ENCODE results near the gene ATP9B. TPM values are rescaled to one million over a fixed set of nuclear protein-coding genes. Genes with fewer than 3 reads are reported as not detected.

ATP9B gene
- total and polyA plus RNA-seq, 4 donors: 7.1 to 31.4 (median 15.5) TPM

DNA sequence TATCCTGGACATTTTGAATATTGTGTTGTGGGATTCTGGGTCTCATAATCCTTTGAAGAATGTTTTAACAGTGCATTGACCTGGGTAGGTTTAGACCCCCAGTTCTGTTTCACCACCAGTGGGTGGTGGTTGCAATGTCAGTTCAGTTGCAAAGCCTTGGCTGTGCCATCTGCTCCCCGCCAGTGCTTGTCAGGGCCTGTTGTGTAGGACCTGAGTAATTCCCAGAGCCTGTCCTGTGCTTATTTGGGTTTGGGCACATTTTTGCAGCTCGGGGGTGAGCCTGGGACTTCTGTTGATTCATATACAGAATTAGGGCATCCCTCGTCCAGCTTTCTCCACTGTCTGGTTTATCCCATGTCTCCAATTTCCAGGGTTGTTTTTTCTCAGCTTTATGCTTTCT is 24.8 kb downstream of the ATP9B start:
- 98% methylated on average over 3 of the region's 3 CpGs for WGBS
- TF ChIP-seq SP1 (IDR thresholded peaks at IDR 0.05) (no peak), TAF1 (conservative IDR thresholded peaks at IDR 0.05) (no peak), RXRA (IDR thresholded peaks at IDR 0.05) (no peak), MAX (IDR thresholded peaks at IDR 0.05) (no peak), HNF4G (IDR thresholded peaks at IDR 0.05) (no peak), NR2F2 (IDR thresholded peaks at IDR 0.05) (no peak), GABPA (IDR thresholded peaks at IDR 0.05 in 1 of 2, conservative IDR thresholded peaks at IDR 0.05 in 1 of 2) (no peak), HNF4A (conservative IDR thresholded peaks at IDR 0.05) (no peak), FOXA2 (IDR thresholded peaks at IDR 0.05) (no peak), RAD21 (IDR thresholded peaks at IDR 0.05) (no peak), JUND (IDR thresholded peaks at IDR 0.05) (no peak), YY1 (IDR thresholded peaks at IDR 0.05) (no peak), ATF3 (IDR thresholded peaks at IDR 0.05) (no peak), EGR1 (IDR thresholded peaks at IDR 0.05; ENCODE audit: low read depth in 2 of 2) (no peak)
- TF ChIP-seq, protein P1, sequence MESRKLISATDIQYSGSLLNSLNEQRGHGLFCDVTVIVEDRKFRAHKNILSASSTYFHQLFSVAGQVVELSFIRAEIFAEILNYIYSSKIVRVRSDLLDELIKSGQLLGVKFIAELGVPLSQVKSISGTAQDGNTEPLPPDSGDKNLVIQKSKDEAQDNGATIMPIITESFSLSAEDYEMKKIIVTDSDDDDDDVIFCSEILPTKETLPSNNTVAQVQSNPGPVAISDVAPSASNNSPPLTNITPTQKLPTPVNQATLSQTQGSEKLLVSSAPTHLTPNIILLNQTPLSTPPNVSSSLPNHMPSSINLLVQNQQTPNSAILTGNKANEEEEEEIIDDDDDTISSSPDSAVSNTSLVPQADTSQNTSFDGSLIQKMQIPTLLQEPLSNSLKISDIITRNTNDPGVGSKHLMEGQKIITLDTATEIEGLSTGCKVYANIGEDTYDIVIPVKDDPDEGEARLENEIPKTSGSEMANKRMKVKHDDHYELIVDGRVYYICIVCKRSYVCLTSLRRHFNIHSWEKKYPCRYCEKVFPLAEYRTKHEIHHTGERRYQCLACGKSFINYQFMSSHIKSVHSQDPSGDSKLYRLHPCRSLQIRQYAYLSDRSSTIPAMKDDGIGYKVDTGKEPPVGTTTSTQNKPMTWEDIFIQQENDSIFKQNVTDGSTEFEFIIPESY (IDR thresholded peaks at IDR 0.05): no peak
- TF ChIP-seq, protein P2, sequence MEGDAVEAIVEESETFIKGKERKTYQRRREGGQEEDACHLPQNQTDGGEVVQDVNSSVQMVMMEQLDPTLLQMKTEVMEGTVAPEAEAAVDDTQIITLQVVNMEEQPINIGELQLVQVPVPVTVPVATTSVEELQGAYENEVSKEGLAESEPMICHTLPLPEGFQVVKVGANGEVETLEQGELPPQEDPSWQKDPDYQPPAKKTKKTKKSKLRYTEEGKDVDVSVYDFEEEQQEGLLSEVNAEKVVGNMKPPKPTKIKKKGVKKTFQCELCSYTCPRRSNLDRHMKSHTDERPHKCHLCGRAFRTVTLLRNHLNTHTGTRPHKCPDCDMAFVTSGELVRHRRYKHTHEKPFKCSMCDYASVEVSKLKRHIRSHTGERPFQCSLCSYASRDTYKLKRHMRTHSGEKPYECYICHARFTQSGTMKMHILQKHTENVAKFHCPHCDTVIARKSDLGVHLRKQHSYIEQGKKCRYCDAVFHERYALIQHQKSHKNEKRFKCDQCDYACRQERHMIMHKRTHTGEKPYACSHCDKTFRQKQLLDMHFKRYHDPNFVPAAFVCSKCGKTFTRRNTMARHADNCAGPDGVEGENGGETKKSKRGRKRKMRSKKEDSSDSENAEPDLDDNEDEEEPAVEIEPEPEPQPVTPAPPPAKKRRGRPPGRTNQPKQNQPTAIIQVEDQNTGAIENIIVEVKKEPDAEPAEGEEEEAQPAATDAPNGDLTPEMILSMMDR (IDR thresholded peaks at IDR 0.05; ENCODE audit: low read depth, low read length, missing input control): no peak

DNA sequence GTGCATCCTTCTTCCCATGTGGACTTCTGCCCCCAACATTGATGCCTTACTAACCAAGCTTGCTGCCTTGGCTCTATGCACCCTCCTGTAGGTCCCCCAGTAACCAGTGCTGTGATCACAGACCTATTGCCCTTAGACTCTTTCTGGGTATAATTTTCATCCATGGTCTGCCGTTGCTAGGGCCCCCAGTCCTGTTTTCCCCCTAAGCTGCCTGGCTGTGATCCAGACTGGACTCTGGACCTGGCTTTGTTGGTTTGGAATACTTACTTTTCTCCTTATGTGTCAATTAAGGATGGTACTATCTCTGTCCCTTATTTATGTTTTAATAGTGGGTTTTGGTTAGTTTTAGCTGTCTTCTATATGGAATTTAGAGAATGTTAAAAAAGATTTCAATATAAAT is 26.0 kb downstream of the ATP9B start:
- H3K4me3 ChIP-seq (ENCODE audit: low read depth in 1 of 3, low read length in 3 of 3): no peak overlapping the region
- H3K36me3 ChIP-seq (ENCODE audit: control insufficient read depth in 4 of 4, insufficient read depth in 3 of 4, low read depth in 1 of 4, low read length in 3 of 4): no peaks in the 10 kb centered on the region
- H3K27ac ChIP-seq (ENCODE audit: low read depth in 1 of 2, low read length in 2 of 2): no peak overlapping the region
- WGBS: 19% methylated on average over 1 of the region's 1 CpG
- H3K27me3 ChIP-seq (ENCODE audit: control insufficient read depth in 4 of 4, insufficient read depth in 4 of 4, low read length in 3 of 4): no peaks in the 10 kb centered on the region
- TF ChIP-seq, protein P2 (IDR thresholded peaks at IDR 0.05; ENCODE audit: low read depth, low read length, missing input control): no peak
- TF ChIP-seq RAD21 (IDR thresholded peaks at IDR 0.05) (no peak), MAX (IDR thresholded peaks at IDR 0.05) (no peak)
- no peak for DNase-seq (ENCODE audit: low spot score)
- peaks cover 0 to 5% (median under 1%) of the 10 kb centered on the region in 4 donors for H3K4me1 ChIP-seq (ENCODE audit: control insufficient read depth in 4 of 4, insufficient read depth in 4 of 4, low read length in 3 of 4)
- no peak overlapping the region for H3K9ac ChIP-seq (ENCODE audit: low read depth in 1 of 2, low read length in 2 of 2)
- no peaks in the 10 kb centered on the region for H3K9me3 ChIP-seq (ENCODE audit: control insufficient read depth in 4 of 4, low read length in 3 of 4)

More for the DNA sequence above, 24.8 kb downstream of the ATP9B start:
- Histone ChIP-seq H3K36me3 (ENCODE audit: control insufficient read depth in 4 of 4, insufficient read depth in 3 of 4, low read depth in 1 of 4, low read length in 3 of 4) (no peaks in the 10 kb centered on the region), H3K4me3 (ENCODE audit: low read depth in 1 of 3, low read length in 3 of 3) (no peak overlapping the region), H3K9me3 (ENCODE audit: control insufficient read depth in 4 of 4, low read length in 3 of 4) (no peaks in the 10 kb centered on the region), H3K9ac (ENCODE audit: low read depth in 1 of 2, low read length in 2 of 2) (no peak overlapping the region), H3K27ac (ENCODE audit: low read depth in 1 of 2, low read length in 2 of 2) (no peak overlapping the region), H3K27me3 (ENCODE audit: control insufficient read depth in 4 of 4, insufficient read depth in 4 of 4, low read length in 3 of 4) (no peaks in the 10 kb centered on the region), H3K4me1 (ENCODE audit: control insufficient read depth in 4 of 4, insufficient read depth in 4 of 4, low read length in 3 of 4) (peaks cover 0 to 5% (median under 1%) of the 10 kb centered on the region in 4 donors)
- DNase-seq (ENCODE audit: low spot score): no peak

Data from liver (tissue), 9 donors.